ENCODE results near the gene GFY. TPM values are rescaled to one million over a fixed set of nuclear protein-coding genes. Genes with fewer than 3 reads are reported as not detected.

GFY gene
- total RNA-seq, 1 experiment from 2014 or later: not detected

DNA sequence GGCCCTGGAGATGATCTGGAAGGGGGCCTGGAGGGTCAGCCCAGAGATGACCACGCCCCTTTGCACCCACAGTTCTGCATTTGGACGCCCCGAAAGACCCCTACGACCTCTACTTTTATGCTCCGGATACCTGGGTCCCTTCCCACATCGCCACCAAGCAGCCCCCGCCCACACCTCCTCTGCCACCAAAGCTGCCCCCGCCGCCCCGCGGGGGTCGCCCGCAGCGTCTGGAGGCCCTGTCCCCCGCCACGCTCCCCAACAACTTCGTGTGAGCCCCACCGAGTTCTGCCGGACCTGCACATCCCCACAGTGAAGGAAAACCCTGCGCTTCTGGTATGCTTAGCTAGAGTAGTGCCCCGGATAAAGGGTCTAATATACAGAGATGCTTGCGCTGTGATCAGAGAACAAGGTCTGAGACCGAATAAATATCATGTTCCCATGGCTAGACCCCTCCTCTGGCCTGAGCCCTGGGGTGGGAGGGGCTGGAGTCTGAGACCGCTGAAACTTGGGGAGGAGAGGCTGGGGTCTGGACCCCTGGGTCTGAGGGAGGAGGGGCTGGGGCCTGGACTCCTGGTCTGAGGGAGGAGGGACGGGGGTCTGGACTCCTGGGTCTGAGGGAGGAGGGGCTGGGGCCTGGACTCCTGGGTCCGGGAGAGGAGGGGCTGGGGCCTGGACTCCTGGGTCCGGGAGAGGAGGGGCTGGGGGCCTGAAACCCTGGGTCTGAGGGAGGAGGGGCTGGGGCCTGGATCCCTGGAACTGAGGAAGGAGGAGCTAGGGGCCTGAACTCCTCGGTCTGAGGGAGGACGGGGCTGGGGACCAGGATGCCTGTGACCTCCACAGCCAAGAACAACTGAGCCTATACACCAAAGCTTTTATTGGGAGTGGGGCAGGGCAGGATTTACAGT is 3.6 kb downstream of the GFY start:
- peaks cover 97% of the 10 kb centered on the region for H3K27me3 ChIP-seq (ENCODE audit: control insufficient read depth, insufficient read depth, low read length)
- H3K4me3 ChIP-seq (ENCODE audit: insufficient read depth, low read depth, low read length): peak overlapping the region; percentile 49
- H3K36me3 ChIP-seq (replicated peaks; ENCODE audit: control insufficient read depth, insufficient read depth, low read length): no peaks in the 10 kb centered on the region
- peak; percentile 73 for DNase-seq

DNA sequence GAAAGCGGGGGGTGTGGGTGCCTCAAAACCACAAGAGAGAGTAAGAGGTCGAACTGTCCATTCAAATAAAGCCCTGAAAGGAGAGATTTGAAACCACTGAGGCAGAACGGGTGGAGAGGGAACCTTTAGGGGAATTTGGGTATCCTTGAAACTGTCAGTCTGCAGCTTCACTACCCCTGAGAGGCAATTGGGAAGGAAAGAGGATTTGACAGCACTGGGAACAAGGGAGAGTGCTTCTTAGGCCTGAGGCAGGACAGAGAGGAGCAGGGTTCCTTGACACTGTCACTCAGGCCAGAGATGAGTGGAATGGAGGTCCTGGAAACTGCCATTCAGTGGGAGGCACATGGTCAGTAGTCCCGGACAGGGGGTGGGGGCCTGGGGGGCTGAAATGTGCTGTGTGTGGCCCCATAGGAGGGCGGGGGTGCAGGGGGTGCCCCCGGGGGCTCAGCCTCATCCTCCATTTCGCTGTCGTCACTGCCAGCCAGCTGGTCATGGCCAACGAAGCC is 5.0 kb downstream of the GFY start:
- Histone ChIP-seq H3K27me3 (ENCODE audit: control insufficient read depth, insufficient read depth, low read length) (peaks cover 97% of the 10 kb centered on the region), H3K36me3 (replicated peaks; ENCODE audit: control insufficient read depth, insufficient read depth, low read length) (no peaks in the 10 kb centered on the region), H3K4me3 (ENCODE audit: insufficient read depth, low read depth, low read length) (no peak overlapping the region)
- no peak for DNase-seq

DNA sequence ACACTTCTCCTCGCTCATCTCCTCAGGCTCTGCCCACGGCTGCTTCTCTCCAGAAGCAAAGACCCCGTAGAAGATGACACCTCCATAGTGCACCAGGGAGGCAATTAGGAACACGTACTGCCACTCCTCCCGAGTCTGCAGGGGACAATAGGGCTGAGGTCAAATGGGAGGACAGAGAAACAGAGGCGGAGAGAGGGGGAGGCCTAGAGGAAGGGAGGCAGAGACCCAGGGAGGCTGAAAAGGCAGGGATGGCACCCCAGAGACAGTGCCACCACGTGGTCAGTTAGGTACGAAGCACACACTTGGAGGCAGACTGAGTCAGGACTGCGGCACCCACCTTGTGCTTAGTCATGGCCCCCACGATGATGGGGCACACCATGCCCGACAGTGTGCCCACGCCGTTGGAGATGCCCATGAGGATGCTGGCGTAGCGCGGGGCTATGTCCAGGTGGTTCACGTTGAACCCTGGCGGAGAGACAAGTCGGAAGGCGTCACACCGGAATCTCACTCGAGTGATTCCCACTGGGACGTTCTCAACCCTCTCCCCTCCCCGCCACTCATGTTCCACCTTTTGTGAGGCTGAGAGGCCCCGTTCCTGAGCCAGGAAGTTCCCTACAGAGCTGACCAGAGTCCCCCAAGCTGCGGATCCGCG is 5.6 kb downstream of the GFY start:
- no peak for DNase-seq
- Histone ChIP-seq H3K36me3 (replicated peaks; ENCODE audit: control insufficient read depth, insufficient read depth, low read length) (no peaks in the 10 kb centered on the region), H3K4me3 (ENCODE audit: insufficient read depth, low read depth, low read length) (no peak overlapping the region), H3K27me3 (ENCODE audit: control insufficient read depth, insufficient read depth, low read length) (peaks cover 96% of the 10 kb centered on the region)

DNA sequence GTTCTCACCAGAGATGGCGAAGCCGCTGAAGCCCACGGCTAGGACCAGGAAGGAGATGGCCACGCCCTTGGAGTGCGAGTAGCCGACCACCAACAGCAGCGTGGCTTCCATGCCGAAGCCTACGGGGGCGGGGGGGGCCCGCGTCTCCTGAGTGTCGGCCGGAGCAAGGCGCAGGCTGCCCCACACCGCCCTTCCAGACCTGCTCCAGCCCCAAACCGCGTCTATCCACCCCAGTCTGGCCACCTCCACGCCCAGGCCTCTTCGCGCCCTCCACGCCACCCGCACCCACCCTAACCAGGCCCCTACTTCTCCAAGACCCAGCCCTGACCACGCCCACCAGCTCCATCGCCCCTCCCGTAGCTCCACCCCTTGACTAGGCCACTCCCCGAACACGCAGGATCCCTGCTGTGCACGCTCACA is 6.2 kb downstream of the GFY start:
- Histone ChIP-seq H3K4me3 (ENCODE audit: insufficient read depth, low read depth, low read length) (no peak overlapping the region), H3K36me3 (replicated peaks; ENCODE audit: control insufficient read depth, insufficient read depth, low read length) (no peaks in the 10 kb centered on the region), H3K27me3 (ENCODE audit: control insufficient read depth, insufficient read depth, low read length) (peaks cover 95% of the 10 kb centered on the region)
- DNase-seq: peak; percentile 81

DNA sequence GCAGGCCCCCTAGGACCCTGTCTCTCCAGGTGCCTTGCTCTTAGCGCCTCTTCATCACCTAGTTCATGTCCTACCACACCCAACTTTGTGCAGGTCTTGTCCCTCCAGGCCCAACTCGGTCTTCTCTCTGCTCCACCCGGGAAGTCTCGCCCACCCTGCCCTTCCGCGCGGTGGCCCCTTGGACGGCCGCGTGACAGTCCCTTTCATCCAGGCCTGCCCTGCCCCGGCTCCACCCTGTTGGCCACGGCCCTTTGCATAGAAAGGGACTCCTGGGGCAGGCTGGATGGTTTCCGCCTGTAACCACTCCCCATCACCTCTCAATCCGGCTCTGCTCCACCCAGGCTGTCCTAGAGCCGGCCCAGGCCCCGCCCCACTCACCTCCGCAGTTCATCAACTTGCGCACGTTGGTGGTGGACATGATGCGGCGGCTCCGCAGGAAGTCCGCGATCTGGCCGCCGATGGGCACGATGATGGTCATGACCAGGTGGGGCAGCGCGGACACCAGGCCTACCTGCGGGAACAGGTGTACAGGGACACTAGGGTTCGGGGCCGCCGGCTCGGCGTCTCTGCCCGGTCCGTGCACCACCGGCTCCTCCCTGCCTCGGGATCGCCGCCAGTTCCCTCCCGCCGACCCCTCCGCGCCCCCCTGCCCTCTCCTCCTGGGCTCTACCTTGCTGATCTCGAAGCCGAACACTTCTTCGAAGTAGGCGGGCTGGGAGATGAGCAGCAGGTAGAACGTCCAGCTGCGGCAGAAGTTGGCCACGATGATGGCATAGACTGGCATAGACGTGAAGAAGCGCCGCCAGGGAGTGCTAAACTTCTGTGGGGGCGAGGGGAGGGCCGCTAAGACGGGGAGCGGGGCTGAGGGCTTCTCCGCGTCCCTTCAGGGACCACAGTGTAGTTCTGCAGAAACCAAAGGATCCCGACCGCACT is 7.2 kb downstream of the GFY start:
- DNase-seq: peak; percentile 94
- Histone ChIP-seq H3K36me3 (replicated peaks; ENCODE audit: control insufficient read depth, insufficient read depth, low read length) (no peaks in the 10 kb centered on the region), H3K4me3 (ENCODE audit: insufficient read depth, low read depth, low read length) (peak overlapping the region; percentile 48), H3K27me3 (ENCODE audit: control insufficient read depth, insufficient read depth, low read length) (peaks cover 95% of the 10 kb centered on the region)

DNA sequence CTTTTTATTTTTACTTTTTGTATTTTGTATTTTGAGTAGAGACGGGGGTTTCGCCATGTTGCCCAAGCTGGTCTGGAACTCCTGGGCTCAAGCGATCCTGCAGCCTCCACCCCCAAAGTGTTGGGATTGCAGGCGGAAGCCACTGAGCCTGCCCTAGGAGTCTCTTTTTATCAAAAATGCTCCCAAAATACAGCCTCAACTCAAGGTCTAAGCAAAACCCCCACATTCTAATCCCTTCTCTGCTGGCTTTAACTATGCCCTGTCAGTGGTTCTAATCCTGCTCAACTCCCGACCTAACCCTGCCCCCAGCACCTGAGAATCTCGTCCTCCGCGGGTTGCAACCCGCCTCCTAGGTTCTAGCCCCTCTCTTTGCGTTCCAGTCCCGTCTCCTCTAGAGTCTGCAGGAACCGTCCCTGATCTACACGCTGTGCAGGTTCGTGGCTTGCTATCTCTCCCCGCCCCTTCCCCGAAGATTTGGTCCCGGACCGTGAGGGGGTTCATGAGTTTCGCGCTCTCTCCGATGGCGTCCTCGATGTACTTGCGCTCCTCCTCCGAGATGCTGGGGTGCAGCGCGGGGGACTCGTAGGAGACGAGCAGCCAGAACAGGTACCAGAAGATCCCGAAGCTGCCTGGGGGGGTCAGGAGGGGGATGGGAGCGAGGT is 8.2 kb downstream of the GFY start:
- Histone ChIP-seq H3K36me3 (replicated peaks; ENCODE audit: control insufficient read depth, insufficient read depth, low read length) (no peaks in the 10 kb centered on the region), H3K27me3 (ENCODE audit: control insufficient read depth, insufficient read depth, low read length) (peaks cover 95% of the 10 kb centered on the region), H3K4me3 (ENCODE audit: insufficient read depth, low read depth, low read length) (peak overlapping the region; percentile 48; the same call in 1 of the 2 replicates)
- no peak for DNase-seq

DNA sequence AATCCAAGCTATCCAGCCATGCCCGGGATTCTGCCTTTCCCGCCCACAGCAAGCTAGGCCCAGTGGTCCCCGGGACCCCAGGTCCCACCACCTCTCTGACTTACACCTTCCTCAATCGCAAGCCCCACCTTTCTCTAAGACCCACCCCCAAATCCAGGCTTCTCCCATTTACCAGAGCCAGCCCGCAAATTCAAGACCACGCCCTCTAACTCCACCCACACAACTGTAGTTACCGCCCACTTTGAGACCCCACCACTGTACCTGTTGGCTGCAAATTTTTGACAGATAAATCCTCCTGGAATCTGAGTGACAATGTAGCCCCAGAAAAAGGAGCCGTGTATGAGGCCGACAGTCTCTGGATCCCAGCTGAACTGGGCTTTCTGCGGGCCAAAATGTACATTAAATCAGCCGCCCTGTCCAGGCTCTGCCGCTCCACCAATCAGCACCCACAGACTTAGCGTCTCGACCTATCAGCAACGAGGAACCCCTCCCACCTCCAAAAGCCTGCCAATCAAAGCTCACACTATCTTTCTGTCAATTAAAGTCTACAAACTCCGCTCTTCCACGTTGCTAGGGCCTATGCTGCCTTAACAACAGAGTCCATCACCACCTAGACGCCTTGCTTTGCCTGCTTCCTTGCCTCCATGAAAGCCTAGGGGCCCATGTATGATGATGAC is 9.9 kb downstream of the GFY start:
- Histone ChIP-seq H3K36me3 (replicated peaks; ENCODE audit: control insufficient read depth, insufficient read depth, low read length) (no peaks in the 10 kb centered on the region), H3K27me3 (ENCODE audit: control insufficient read depth, insufficient read depth, low read length) (peaks cover 96% of the 10 kb centered on the region), H3K4me3 (ENCODE audit: insufficient read depth, low read depth, low read length) (no peak overlapping the region)
- DNase-seq: peak; percentile 76

DNA sequence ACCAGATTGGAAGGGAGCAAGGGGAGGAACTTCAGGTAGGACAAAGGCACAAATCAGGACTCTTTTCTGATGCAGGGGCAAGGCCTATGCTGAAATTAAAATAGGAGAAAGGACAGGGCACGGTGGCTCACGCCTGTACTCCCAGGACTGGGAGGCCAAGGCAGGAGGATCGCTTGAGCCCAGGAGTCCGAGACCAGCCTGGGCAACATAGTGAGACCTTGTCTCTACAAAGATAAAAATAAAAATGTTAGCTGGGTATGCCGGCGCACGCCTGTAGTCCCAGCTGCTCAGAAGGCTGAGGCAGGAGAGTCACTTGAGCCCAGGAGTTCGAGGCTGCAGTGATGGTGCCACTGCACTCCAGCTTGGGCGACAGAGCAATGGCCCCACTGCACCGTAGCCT is 10.5 kb downstream of the GFY start:
- no peak for DNase-seq
- Histone ChIP-seq H3K36me3 (replicated peaks; ENCODE audit: control insufficient read depth, insufficient read depth, low read length) (no peaks in the 10 kb centered on the region), H3K27me3 (ENCODE audit: control insufficient read depth, insufficient read depth, low read length) (peaks cover 97% of the 10 kb centered on the region), H3K4me3 (ENCODE audit: insufficient read depth, low read depth, low read length) (no peak overlapping the region)

DNA sequence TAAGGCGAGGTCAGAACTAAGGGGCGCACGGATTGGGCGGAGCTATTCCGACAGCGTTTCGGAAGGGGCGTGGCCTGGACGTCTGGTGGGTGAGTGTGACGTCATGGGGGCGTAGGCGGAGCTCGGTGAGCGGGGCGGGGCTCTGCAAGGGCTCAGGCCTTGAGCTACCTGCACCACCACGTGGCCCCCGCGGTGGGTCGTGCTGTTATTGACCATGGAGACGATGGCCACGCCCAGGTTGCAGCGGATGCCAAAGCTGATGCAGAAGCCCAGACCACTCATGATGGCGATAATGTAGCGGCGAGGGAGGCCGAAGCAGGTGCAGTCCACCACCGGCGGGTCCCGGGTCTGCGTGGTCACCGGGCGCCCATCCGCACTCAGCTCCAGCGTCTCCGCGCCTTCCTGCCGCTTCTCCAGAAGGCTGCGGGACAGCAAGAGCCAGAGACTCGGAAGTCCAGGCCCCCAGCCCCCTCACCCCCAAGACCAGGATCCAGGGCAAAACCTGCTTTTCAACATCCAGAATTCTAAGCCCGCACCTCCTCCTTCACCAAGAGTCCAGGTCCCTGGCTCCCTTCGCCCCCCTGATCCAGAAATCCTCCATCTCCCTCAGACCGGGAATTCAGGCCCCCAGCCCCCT is 11.3 kb downstream of the GFY start:
- Histone ChIP-seq H3K36me3 (replicated peaks; ENCODE audit: control insufficient read depth, insufficient read depth, low read length) (no peaks in the 10 kb centered on the region), H3K27me3 (ENCODE audit: control insufficient read depth, insufficient read depth, low read length) (peaks cover 95% of the 10 kb centered on the region), H3K4me3 (ENCODE audit: insufficient read depth, low read depth, low read length) (peak overlapping the region; percentile 39)
- peak; percentile 96 for DNase-seq

DNA sequence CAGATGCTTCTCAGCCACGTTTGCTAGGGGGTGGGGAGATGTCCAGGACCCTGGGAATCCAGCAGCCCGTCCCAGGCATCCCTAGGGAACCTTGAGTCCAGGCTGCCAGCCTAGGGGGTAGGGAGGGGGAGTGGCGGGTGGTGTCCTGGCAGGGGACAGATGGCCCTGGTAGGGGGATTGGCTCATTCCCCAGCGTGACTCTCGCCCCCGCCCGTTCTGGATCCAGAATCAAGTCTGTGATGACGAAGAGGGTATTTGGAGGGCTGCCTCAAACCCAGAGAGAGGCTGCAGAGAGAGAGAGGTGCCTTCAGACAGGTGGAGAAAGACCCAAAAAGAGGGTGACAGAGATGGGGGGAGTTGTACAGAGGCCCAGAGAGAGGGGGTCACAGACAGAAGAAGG is 12.0 kb downstream of the GFY start:
- Histone ChIP-seq H3K36me3 (replicated peaks; ENCODE audit: control insufficient read depth, insufficient read depth, low read length) (no peaks in the 10 kb centered on the region), H3K27me3 (ENCODE audit: control insufficient read depth, insufficient read depth, low read length) (peaks cover 95% of the 10 kb centered on the region), H3K4me3 (ENCODE audit: insufficient read depth, low read depth, low read length) (no peak overlapping the region)
- no peak for DNase-seq

DNA sequence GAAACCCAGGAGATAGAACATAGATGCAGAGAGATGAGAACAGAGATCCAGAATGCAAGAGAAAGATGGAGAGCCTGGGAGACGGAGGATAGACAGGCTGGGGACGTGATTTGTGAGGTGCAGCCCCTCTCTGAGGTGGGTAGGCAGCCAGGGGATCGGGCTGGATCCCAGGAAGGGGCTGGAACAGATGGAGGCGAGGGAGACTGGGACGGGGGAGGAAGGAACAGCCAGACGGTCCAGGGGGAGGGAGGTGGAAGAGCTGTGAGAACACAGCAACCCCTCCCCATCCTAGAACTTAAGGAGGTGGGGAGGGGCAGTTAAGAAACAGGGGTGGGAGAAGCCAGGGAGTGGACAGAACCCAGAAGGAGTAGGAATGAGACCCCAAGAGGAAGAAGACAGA is 13.1 kb downstream of the GFY start:
- DNase-seq: no peak
- no peak overlapping the region for H3K4me3 ChIP-seq (ENCODE audit: insufficient read depth, low read depth, low read length)
- no peaks in the 10 kb centered on the region for H3K36me3 ChIP-seq (replicated peaks; ENCODE audit: control insufficient read depth, insufficient read depth, low read length)
- peaks cover 85% of the 10 kb centered on the region for H3K27me3 ChIP-seq (ENCODE audit: control insufficient read depth, insufficient read depth, low read length)

DNA sequence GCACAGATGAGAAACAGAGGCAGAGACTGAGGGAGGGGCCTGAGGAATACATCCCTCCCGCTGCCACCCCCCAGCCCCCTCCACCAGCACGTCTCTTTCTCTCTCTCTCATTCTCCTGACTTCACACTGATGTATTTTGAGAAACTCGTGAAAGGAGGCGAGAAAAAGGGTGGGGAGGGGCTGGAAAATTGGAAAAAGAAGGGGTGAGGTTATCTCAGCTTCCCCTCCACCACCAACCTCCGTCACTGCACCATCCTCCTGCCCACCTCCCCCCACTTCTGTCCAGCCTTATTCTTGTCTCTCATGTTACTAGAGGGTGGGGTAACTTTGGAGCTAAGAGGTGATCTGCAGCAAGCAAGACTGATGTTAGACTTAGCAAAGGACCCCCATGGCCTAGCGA is 14.6 kb downstream of the GFY start:
- H3K4me3 ChIP-seq (ENCODE audit: insufficient read depth, low read depth, low read length): no peak overlapping the region
- H3K36me3 ChIP-seq (replicated peaks; ENCODE audit: control insufficient read depth, insufficient read depth, low read length): no peaks in the 10 kb centered on the region
- H3K27me3 ChIP-seq (ENCODE audit: control insufficient read depth, insufficient read depth, low read length): peaks cover 69% of the 10 kb centered on the region
- no peak for DNase-seq

Data from H7 (cell line).